HG03196 (cell line): ENCODE data around the gene TFDP3.

Experiments
- ATAC-seq: cut with Tn5 transposase; IDR thresholded peaks from one replicate; pipeline ENCODE4 v1.9.1; 2021; ENCODE audit not compliant: unreplicated experiment

The TFDP3 gene, protein sequence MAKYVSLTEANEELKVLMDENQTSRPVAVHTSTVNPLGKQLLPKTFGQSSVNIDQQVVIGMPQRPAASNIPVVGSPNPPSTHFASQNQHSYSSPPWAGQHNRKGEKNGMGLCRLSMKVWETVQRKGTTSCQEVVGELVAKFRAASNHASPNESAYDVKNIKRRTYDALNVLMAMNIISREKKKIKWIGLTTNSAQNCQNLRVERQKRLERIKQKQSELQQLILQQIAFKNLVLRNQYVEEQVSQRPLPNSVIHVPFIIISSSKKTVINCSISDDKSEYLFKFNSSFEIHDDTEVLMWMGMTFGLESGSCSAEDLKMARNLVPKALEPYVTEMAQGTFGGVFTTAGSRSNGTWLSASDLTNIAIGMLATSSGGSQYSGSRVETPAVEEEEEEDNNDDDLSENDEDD

DNA sequence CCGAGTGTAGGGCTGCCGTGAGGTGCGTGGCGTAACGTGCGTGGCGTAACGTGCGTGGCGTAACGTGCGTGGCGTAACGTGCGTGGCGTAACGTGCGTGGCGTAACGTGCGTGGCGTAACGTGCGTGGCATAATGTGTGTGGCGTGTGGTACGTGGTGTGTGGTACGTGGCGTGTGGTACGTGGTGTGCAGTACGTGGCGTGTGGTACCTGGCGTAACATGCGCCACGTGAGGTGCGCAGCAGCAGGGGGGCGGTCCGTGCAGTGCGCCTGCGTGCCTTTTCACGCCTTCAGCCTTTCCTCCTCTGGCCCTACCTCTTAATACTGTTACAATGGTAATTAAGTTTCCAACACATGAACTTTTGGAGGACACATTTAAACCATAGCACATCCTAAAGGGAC lies at the start of gene TFDP3:
TFDP3 (minus strand) TSS at position 26 of the 400 bp plus-strand sequence. CDS start 95 bp downstream, outside the sequence.
- no peak for ATAC-seq

DNA sequence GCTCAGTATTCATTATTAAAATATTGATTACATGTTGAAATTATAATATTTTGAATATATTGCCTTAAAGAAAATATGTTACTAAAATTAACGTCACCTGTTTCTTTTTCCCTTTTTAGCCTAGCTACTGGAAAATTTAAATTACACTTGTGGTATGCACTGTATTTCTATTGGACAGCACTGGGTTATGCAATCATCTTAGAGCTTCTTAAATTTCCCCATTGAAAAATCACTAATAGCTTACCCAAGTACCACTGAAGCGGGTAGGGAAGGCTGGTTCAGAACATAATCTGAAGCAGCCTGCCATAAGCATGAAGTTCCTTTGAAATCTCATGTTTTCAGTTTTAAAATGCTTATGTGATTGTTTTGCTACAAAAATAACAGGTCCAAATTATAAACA lies 49.5 kb upstream of the TFDP3 start:
- no peak for ATAC-seq

DNA sequence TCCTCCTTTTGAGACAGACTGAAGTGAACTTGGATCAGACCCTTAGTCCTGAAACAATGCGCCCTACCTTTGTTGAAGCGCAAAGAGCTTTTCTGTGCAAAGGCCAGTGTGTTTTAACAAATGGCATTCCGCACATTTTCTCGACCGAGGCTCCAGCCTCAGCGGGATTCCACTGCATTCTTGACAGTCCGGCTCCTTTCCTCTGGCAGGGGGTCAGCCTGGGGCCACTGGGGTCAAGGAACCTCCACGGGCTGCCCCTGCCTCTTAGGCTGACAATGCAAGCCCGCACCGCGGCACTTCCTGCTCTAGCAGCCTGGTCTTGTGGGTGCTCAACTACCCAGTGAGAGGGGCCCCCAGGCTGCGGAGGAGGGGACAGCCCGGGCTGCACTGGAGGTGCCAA lies 47.2 kb upstream of the TFDP3 start:
- no peak for ATAC-seq

DNA sequence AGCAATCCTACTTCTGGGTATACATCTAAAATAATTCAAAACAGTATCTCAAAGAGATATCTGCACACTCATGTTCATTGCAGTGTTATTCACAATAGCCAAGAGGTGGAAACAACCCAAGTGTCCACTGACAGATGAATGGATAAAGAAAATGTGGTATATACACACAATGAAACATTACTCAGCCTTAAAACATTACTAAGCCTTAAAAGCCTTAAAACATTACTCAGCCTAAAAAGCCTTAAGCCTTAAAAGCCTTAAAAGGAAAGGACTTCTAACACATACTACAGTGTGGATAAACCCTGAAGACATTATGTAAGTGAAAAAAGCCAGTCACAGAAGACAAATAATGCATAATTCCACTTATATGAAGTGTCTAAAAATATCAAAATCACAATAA lies 40.3 kb upstream of the TFDP3 start:
- ATAC-seq: no peak

DNA sequence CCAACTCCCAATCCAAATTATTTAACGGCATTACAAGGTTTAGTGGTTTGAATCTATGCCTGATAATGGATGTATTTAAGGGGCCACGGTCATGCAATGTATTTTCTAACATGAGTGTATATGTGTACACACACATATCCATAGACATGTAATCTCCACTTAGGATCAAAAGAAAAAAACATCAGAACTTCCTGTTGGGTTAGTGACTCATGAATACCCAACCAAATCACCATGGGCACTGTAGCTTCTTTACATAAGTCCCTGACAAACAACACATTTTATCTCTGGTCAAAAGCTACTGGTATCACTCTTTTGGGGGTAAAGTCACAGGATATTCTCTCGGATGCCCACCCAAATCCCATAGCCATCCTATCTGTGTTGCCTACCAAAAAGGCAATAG lies 36.5 kb upstream of the TFDP3 start:
- no peak for ATAC-seq

DNA sequence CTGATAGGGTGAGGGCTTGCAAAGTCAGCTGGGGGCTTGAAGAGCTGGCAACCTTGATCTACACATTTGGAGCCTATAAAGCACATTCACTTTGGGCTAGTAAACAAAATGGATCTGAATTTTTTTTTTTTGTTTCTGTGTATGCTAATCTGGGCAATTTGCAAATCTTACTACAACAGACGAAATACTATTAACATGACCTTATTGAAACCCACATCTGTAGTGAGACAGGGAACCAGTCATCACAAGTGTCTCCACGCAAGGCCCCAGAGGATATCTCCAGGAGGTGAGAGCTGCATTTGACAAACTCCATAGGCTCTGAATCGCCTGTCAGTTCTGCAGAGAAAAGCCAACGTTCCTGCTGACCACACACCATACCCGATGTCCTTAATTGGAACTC lies 33.0 kb upstream of the TFDP3 start:
- no peak for ATAC-seq

DNA sequence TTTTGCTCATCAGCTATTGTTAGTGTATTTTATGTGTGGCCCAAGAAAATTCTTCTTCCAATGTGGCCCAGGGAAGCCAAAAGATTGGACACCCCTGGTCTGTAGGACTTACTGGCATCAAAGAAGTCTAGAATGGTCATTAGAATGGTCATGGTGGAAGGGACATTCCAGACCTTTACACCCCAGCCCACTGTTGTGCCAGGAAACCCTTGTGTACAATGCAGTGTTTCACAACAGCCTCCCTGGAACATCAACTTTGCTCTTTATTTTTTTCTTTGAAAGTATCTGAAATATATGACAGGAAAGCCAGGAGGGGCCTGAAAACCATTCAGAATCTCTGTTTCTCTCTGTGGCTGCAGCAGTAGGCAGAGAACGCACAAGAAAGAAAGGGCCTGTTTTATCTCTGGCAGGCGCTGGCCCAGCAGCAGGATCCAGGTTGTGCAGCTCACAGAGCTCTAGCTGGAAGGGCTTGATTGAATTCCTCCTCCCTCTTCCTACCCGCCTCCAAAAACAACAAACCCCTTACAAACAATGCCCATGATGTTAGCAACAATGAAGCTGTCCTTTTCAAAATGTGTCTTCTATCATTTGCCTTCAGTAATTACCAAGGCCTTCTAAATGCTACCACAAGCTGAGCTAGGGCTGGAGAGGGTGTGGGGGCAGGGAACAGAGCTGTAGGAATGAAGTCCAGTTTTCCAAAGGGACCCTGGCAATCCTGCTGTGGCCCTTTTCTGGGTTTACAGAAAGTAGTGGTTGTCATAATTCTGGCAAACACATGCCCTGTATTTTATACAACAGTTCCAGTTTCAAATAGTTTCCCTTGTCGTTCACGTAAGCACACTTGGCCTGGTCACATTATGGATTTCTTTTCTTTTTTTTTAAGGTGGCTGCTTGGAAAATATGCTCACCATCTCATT lies 32.3 kb upstream of the TFDP3 start:
- no peak for ATAC-seq

DNA sequence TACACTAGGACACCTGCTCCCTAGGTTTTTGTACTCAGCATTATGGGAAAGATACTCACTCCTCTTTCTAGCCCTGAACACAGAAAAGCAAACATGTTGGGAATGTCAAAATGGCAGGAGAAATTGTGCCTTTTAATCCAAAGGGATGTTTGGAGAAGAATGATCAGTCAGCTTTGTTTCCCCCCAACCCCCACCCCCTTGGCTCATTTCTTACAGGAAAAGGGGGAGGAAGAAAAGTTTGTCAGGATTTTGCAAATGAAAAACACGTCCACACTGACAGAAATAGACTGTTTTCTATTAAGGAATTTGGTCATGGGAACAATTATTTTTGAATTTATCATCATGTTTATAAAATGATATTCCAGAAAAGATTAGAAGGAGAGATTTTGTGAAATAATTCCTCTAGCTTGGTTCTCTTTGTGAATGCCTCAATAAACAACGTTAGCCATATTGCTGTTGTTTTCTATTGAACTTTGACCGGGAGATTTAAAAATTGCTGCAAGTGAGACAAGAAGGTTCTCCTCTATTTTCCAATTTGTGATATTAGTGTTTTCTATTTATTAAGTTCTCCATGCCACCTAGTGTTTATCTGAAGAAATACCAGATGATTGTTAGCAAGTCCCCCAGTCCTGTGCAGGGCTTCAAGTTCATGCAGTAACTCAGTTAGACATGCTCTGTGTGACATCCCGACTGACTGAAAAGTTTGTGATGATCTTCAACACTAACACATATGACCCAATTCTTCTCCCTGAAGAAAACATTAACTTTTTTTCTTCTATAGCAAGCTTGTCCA lies 31.3 kb upstream of the TFDP3 start:
- no peak for ATAC-seq

DNA sequence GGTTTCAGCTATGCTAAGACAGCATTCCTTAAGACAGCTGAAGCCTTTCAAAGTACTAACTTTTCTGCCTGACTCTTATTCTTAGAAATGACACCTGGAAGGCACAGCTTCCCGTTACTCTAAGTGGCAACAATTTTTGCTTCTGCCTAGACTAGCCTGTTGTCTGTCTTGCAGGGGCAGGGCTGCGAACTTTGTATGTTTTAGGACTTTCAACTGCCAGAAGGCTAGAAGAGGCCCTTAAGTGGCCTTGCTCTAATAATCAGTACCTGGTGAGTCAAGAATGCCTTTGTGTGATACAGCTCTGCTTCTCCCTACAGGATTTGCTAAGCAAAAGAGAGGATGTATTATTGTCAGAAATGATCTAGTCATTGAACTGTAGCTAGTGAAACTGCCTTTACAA lies 30.0 kb upstream of the TFDP3 start:
- no peak for ATAC-seq

DNA sequence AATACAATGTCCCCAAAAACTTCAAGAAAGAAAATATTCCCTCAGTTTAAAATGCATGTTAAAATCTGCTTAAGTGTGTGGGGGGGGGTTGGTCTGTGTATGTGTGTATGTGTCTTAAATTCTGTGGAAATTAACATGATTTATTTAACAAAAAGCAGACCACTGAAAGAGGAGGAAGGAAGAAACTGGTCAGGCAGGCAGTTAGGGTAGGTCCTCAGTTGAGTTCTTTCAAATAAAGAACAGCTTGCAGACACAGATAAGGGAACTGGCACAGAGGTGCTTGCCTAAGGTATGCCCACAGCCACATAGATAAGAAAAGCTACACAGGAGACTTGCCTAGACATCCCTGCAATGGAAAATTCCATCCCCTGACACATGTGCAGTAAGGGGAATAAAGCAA lies 28.8 kb upstream of the TFDP3 start:
- ATAC-seq: no peak

DNA sequence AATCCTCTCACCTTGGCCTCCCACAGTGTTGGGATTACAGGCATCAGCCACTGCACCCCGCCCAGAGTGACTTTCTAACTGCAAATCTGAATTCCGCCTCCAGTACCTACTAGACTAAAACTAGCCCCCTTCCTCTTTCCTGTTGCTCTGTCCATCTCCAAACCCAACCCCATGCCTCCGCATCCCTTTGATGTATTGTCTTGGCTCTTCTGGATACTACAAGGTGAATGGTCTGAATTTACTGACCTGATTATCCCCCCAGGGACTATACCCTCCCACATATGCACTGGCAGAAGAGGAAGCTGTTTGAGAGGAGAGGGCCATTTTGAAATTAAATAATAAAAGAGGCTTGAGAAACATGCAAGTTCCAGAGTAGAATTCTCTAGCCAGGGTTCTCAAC lies 17.7 kb upstream of the TFDP3 start:
- no peak for ATAC-seq

DNA sequence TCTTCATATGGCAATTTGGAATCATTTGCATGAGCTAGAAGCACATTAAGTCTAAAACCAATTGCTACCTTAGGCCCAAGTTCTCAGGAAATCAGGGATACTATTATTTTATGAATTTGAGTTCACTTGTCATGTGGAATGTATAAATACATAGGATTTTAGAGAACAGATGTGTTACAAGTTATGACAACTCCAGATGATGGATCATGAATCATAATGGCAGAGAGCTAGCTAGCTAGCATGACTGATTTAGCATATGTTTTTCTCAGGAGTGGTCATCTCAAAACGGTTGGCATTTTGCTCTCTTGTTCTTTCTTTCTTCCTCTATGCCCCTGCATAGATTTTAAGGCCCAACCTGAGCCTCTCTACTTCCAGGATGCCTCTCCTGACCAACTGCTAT lies 14.2 kb upstream of the TFDP3 start:
- no peak for ATAC-seq

DNA sequence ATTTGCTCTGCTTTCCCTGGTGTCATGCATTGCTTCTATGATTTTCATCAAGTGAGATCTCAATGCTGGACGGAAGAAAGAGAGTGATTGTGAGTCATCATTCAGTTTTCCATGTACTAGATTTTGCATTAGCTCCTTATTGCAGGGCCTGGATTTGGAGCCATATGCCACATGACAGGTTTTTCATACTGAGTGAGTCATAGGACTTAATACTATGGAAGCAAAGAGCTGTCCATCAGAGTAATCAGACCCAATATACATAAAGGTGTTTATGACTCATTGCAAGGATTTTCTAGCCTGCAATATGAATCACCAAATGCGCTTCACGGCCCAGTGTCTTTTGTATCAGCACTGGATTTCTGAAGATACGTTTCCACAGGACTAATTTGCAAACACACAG lies 11.2 kb upstream of the TFDP3 start:
- no peak for ATAC-seq

DNA sequence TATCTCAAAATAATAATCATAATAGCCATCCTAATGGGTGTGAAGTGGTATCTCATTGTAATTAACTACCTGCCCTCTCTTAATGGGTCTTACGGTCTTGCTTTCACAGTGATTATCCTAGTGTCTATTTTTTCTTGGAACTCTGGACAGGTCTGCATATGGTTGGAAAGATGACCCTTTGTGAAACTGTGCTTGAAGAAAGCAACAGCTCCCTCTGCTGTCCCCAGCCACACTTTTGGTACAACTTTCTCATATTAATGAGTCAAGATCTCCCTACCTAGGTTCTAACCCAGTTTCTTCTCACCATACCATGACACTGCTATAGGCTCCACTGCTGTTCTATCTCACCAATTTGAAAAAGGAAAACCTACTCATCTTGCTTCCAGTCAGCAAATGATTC lies 2.4 kb downstream of the TFDP3 start:
- no peak for ATAC-seq

DNA sequence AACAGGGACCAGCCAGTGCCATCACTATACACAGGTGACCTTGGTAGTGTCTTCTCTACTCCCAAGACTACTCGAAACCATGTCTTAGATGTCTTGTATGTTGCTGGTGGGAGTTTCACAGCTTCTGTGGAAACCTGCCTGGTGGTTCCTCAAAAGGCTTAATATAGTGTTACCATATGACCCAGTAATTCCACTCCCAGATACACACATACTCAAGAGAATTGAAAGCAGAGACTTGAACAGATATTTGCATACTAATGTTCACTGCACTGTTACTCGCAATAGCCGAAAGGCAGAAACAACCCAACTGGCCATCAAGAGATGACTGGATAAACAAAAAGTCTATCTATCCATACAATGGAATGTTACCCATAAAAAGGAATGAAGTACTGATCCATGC lies 3.1 kb downstream of the TFDP3 start:
- no peak for ATAC-seq

DNA sequence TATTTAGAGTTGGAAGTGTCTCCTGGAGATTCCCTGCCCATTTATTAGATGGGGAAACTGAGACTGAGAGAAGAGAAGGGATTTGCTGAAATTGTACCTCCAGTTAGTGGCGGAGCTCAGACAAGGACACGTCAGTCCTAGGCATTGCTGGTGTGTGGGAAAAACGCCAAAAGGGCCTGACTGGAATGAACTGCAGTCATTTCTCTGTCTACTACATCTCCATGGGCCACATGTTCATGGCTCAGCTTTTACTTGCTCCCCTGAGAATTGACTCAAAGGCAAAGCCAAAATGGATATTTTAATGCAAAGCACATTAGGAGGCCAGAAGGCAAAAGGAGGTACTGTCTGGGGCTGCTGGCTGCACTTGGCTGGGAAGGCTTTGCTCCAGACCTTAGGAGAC lies 3.9 kb downstream of the TFDP3 start:
- ATAC-seq: no peak

DNA sequence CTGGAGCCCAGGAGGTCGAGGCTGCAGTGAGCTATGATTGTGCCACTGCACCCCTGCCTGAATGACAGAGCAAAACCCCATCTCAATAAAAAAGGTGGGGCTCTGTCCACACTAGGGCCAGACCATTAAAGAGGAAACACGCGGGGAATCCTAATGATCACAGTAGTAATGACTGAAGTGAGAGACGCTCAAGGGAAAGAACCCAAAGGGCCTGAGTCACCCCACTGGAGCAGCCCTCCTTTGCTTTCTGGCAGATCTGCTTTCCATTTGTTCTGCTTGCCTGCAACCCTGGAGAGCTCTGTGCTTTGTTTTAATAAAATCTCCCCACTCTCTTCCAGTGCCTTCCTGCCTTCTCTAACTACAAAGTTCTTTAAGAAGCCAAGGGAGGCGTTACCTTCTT lies 5.0 kb downstream of the TFDP3 start:
- no peak for ATAC-seq

DNA sequence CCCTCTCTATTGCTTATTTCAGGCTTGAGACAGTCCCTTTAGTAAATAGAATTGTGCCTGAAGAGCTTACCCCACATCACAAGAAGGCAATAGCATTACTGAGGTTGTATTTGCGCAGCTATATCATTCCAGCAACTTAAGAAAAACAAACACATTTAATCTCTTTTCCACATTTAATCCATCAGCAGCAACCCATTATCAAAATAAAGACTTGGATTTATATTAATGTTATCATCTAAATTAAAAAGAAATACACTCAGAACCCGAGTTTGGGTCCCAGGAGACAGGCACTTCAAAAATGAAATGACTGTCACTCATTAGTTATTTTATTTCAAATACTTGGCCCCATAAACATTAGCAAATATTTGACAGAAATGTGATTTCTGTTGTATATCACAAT lies 10.4 kb downstream of the TFDP3 start:
- ATAC-seq: no peak

DNA sequence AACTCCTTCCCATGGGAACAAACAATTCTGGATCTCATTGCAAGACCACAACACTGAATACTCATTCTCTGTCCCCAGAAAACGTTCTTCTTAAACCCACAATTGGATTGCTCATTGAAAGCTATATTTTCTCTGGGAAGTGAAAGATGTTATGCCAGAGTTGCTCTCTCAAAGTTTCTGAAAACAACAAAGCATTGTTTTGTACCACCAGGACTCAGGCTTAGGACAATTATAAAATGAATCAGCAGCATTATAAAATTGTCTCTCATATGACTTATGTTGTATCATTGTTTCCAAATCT lies 26.5 kb downstream of the TFDP3 start:
- ATAC-seq: no peak

DNA sequence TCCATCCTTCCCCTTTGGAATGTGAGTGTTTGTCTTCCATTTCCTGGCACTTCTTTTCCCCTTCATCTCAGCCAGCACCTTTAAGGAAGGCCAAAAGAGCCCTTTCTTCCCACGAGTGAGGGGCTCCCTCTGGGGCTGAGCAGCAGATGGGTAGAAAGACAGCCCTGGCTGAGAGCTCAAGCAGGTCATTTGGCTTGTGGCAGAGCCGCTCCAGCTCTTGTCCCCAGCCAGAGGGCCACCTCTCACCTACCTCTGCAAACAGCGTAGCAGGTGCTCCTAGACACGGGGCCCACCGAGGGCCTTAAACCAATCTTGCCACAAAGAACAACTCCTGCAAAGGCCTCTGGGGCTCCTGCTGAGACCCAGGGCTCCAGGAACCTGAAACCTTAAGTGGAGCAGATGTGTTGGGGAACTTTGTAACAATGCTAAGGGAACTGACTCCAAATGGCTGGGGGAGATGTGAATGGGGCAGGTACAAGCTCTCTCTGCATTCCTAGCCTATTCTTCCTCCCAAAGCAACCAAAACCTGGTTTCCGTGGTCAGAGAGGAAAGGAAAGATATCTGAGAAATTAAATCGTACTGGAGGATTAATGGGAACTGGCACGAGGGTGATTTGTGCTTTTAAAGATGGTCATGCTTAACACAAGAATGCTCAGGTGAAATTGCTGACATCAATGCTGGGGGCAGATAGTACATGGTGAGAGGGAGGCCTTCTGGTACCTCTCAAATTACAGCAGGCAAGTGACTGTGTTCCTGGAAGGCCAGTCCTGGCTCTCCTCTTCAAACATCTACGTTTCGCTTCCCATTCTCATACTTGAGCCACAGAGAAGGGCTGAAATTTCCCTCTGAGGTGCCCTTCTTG lies 27.0 kb downstream of the TFDP3 start:
- no peak for ATAC-seq

DNA sequence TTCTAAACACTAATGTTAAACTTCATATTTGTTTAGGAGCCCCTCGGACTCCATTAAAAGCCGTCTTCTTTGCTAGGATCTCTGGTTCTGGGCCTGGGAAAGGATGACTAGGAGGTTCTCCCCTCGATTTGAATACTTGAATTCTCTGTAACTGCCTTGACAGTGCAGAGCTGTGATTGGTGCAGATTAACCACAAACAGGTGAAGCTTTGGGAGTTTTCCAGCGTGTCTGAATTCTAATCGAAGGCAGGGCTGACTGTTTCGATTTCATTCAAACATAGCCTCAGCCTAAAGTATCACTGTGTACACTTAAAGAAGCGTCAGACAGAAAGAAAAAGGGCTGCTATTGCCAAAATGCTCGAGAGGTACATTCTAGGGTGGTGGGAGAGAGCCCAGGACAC lies 29.0 kb downstream of the TFDP3 start:
- no peak for ATAC-seq
